Choroid plexus epithelial cell (primary cell): ENCODE results near the gene AOX1.
A peak's percentile ranks its signal among the peaks of the same experiment; 100 is the strongest.
"Not testable (repeated sequence)": the region's sequence is repeated elsewhere in the genome, so short reads cannot be mapped to it uniquely, and the experiment has no call there.

Experiments
- DNase-seq: peaks from one replicate; pipeline ENCODE4 v3.0.0-alpha.2; 2010; ENCODE audit warnings: low read depth
- H3K4me3 ChIP-seq: 2 replicates; pipeline ENCODE4 v1.5.1; 2011; ENCODE audit warnings: low read depth, mild to moderate bottlenecking, control low read depth, low read length, moderate library complexity
- CTCF ChIP-seq: conservative IDR thresholded peaks from 2 replicates; pipeline ENCODE4 v1.5.1; 2011; ENCODE audit warnings: low read depth, mild to moderate bottlenecking, control low read depth, inconsistent platforms, low read length, moderate library complexity

Gene AOX1

GRCh38 chr2:200625958-200626363 lies 40.1 kb downstream of the AOX1 start:
- TF ChIP-seq CTCF, result no peak
- no peak overlapping the region for H3K4me3 ChIP-seq
- DNase-seq, result peak; percentile 80

GRCh38 chr2:200627110-200627770 lies 41.4 kb downstream of the AOX1 start:
- no peak overlapping the region for H3K4me3 ChIP-seq
- DNase-seq, result no peak
- TF ChIP-seq CTCF, result no peak

- DNase-seq, H3K4me3 ChIP-seq: not testable (repeated sequence)
Observed at GRCh38 chr2:200628461-200628860, 42.6 kb downstream of the AOX1 start.

GRCh38 chr2:200631287-200631686 lies 45.5 kb downstream of the AOX1 start:
- no peak overlapping the region for H3K4me3 ChIP-seq
- no peak for DNase-seq
- no peak for TF ChIP-seq CTCF

GRCh38 chr2:200634231-200634964 lies 48.6 kb downstream of the AOX1 start:
- no peak for TF ChIP-seq CTCF
- DNase-seq, result no peak
- H3K4me3 ChIP-seq, result no peak overlapping the region

- no peak for DNase-seq
- no peak overlapping the region for H3K4me3 ChIP-seq
- no peak for TF ChIP-seq CTCF
Observed at GRCh38 chr2:200635251-200635650, 49.4 kb downstream of the AOX1 start.

GRCh38 chr2:200637901-200638300 lies 52.1 kb downstream of the AOX1 start:
- DNase-seq, result no peak
- H3K4me3 ChIP-seq, result no peak overlapping the region
- no peak for TF ChIP-seq CTCF
